HCT116 (cell line): ENCODE data around the gene ARHGAP31.

Experiments used
- CTCF ChIP-seq, 3 experiments: fragments of 200-600 bp in 1 of 3; sonication (generic) in 1 of 3; IDR thresholded peaks in 2 of 3; conservative IDR thresholded peaks in 1 of 3; 2 replicates each; pipeline ENCODE4 v1.5.1; 2012 to 2017; ENCODE audit warnings: low read depth in 2 of 3, low read length in 2 of 3, antibody characterized with exemption in 1 of 3, borderline replicate concordance in 1 of 3, control low read depth in 1 of 3, mild to moderate bottlenecking in 1 of 3, mixed read lengths in 1 of 3, mixed run types in 1 of 3, moderate library complexity in 1 of 3; ENCODE audit not compliant: insufficient read depth in 1 of 3
- POLR2A ChIP-seq: IDR thresholded peaks from 2 replicates; pipeline ENCODE4 v1.7.0; 2011; ENCODE audit warnings: borderline replicate concordance; ENCODE audit not compliant: insufficient read depth, insufficient read length; ENCODE audit errors: extremely low read depth
- POLR2AphosphoS5 ChIP-seq: IDR thresholded peaks from 2 replicates; pipeline ENCODE4 v1.6.1; 2011; ENCODE audit warnings: mild to moderate bottlenecking, low read depth, low read length, moderate library complexity
- REST ChIP-seq: IDR thresholded peaks from 2 replicates; pipeline ENCODE4 v1.6.1; 2012; ENCODE audit warnings: low read depth
- ZBTB33 ChIP-seq: IDR thresholded peaks from 2 replicates; pipeline ENCODE4 v1.6.1; 2011; ENCODE audit warnings: mild to moderate bottlenecking, low read length, moderate library complexity; ENCODE audit not compliant: insufficient replicate concordance; ENCODE audit errors: extremely low read depth

GRCh38 chr3:119304201-119304713 is 10.1 kb downstream of the ARHGAP31 start:
- TF ChIP-seq CTCF (IDR thresholded peaks at IDR 0.05 in 2 of 3, conservative IDR thresholded peaks at IDR 0.05 in 1 of 3; ENCODE audit: borderline replicate concordance in 1 of 3, insufficient read depth in 1 of 3, low read depth in 2 of 3, low read length in 2 of 3) = no peak
- TF ChIP-seq REST = no peak
- TF ChIP-seq POLR2A = no peak
- no peak for TF ChIP-seq POLR2AphosphoS5
- no peak for TF ChIP-seq ZBTB33
